ENCODE results near the gene NCL. TPM values are rescaled to one million over a fixed set of nuclear protein-coding genes. Genes with fewer than 3 reads are reported as not detected.

NCL gene, protein sequence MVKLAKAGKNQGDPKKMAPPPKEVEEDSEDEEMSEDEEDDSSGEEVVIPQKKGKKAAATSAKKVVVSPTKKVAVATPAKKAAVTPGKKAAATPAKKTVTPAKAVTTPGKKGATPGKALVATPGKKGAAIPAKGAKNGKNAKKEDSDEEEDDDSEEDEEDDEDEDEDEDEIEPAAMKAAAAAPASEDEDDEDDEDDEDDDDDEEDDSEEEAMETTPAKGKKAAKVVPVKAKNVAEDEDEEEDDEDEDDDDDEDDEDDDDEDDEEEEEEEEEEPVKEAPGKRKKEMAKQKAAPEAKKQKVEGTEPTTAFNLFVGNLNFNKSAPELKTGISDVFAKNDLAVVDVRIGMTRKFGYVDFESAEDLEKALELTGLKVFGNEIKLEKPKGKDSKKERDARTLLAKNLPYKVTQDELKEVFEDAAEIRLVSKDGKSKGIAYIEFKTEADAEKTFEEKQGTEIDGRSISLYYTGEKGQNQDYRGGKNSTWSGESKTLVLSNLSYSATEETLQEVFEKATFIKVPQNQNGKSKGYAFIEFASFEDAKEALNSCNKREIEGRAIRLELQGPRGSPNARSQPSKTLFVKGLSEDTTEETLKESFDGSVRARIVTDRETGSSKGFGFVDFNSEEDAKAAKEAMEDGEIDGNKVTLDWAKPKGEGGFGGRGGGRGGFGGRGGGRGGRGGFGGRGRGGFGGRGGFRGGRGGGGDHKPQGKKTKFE
- 50.1 and 106 TPM in 2 replicates for total RNA-seq

DNA sequence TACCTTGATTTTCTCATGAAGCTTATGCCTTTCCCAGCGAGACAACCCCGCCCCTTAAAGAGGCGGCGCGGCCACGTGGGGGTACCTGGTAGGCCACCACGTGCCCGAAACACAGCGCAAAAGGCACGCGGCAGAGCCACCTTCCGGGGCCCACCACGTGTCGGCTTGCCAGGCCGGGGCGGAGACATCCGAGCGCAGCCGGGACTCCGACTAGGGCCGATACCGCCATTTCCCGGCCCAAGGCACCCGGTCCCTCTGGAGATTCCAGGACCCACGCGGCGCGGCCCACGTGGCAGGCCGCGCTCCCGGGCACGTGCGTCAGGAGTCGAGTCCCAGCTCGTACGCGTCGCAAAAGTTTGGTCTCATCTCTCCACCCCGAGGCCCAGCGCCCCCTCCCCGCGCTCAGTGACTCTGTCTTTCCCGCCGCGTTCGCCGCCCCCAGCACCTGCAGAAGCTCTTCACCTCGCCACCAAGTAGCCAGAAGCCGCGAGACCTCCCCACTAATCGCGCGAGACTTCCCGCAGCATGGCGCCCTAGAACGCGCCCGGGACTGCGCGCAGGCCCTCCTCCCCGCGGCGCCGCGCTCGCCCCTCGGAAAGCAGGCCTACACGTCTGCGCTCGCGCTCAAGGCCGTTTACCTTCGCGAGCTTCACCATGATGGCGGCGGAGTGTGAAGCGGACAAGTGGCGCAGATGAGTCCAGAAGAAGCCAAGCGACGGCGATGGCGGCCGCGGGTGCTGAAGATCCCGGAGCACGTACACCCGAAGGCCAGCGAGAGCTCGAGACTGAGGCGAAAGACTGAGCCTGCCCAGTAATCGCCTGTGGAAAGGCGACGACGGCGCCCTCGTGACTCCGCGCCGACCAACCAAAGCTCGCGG lies at the start of gene NCL:
NCL (minus strand) TSS at position 787 of the 878 bp plus-strand sequence; CDS start at position 656, 131 bp downstream.

Other genes starting within 250 kb of the NCL start
- gene B3GNT7, start 68.8 kb downstream of the NCL start, total RNA-seq: 7.0 and 9.9 TPM in 2 replicates
- 0.13 TPM in 1 of 2 replicates, not detected in the other for gene NMUR1, start 66.0 kb upstream of the NCL start, total RNA-seq
- not detected in 2 replicates for gene TEX44, start 128.4 kb upstream of the NCL start, total RNA-seq
- 409 and 710 TPM in 2 replicates for gene PTMA, start 244.0 kb upstream of the NCL start, total RNA-seq

Measured in mesangial cell (primary cell).